ENCODE results near the gene BRI3. TPM values are rescaled to one million over a fixed set of nuclear protein-coding genes. Genes with fewer than 3 reads are reported as not detected.
A peak's percentile ranks its signal among the peaks of the same experiment; 100 is the strongest.

The BRI3 gene
- total and polyA plus RNA-seq, 2 of the 8 experiments (the other 6 are each of a cell fraction or from before 2014, with no cell fraction given), result 77.5 to 93.4 TPM

- no peak overlapping the region for H3K14ac ChIP-seq (ENCODE audit: insufficient read length)
- no peak for DNase-seq (ENCODE audit: low read depth in 1 of 2, low spot score in 2 of 2)
- no peak for FAIRE-seq
- H3K23ac ChIP-seq (ENCODE audit: insufficient read length), result no peak overlapping the region
- TF ChIP-seq EP300 (IDR thresholded peaks at IDR 0.05; ENCODE audit: borderline replicate concordance in 1 of 2, low read depth in 2 of 2, low read length in 2 of 2) (no peak), SP4 (IDR thresholded peaks at IDR 0.05; ENCODE audit: low read length) (no peak), YY1 (IDR thresholded peaks at IDR 0.05; ENCODE audit: low read depth, low read length) (no peak), HDAC6 (IDR thresholded peaks at IDR 0.05; ENCODE audit: low read depth, low read length) (no peak), TBP (IDR thresholded peaks at IDR 0.05; ENCODE audit: low read depth, low read length) (no peak), TCF12 (IDR thresholded peaks at IDR 0.05; ENCODE audit: low read depth, low read length) (no peak), RBBP5 (IDR thresholded peaks at IDR 0.05; ENCODE audit: borderline replicate concordance, low read depth, low read length) (no peak), MAX (IDR thresholded peaks at IDR 0.05) (no peak), BACH1 (IDR thresholded peaks at IDR 0.05; ENCODE audit: low read length) (no peak), PHF8 (conservative IDR thresholded peaks at IDR 0.05; ENCODE audit: low read depth, low read length) (no peak)
- ChIA-PET POLR2A (ENCODE audit: partially characterized antibody) (interaction anchor here (1.7 kb wide), 1 partner anchor 19 kb away, joined by 5 read pairs; no protein-coding TSS in a partner anchor), CTCF (ENCODE audit: partially characterized antibody) (interaction anchor here (0.6 to 1.7 kb wide), 11 partner anchors 8 to 530 kb away, joined by 3 to 6 read pairs (median 4); no protein-coding TSS in a partner anchor)
- no peak overlapping the region for H4K91ac ChIP-seq (replicated peaks; ENCODE audit: insufficient read length, low read length)
- peaks cover 0 to 21% of the 10 kb centered on the region in 2 experiments for H4K20me1 ChIP-seq (replicated peaks in 1 of 2; ENCODE audit: control insufficient read depth in 1 of 2, insufficient read depth in 2 of 2, low read length in 2 of 2)
- H3K23me2 ChIP-seq (ENCODE audit: low read depth, low read length), result no peaks in the 10 kb centered on the region
- no peaks in the 10 kb centered on the region for H3K79me2 ChIP-seq (ENCODE audit: control insufficient read depth in 1 of 2, insufficient read depth in 2 of 2, low read length in 2 of 2)
- peaks cover 11 to 37% (median 20%) of the 10 kb centered on the region in 4 experiments; a peak in 7 of 8 replicates for H3K36me3 ChIP-seq (ENCODE audit: control insufficient read depth in 2 of 4, insufficient read depth in 4 of 4, low read length in 3 of 4)
- no peak overlapping the region for H2BK15ac ChIP-seq (ENCODE audit: low read length)
- WGBS, 2 experiments (ENCODE audit: extremely low coverage in 1 of 2, insufficient coverage in 1 of 2, insufficient read length in 1 of 2, insufficient replicate concordance in 2 of 2, low coverage in 1 of 2, low lambda C conversion rate in 2 of 2, missing lambda C conversion rate in 1 of 2), result 83% methylated on average over 20 of the region's 22 CpGs; no CpG with 5 or more reads in 1 of the 2 experiments
- H2BK120ac ChIP-seq (replicated peaks; ENCODE audit: low read depth, low read length), result no peak overlapping the region
- no peak overlapping the region for H3K4me2 ChIP-seq (ENCODE audit: insufficient read depth in 1 of 2, low read depth in 2 of 2, low read length in 2 of 2)
- no peaks in the 10 kb centered on the region for H3K9me3 ChIP-seq (ENCODE audit: insufficient read depth in 2 of 2, low read depth in 1 of 2, low read length in 1 of 2)
- H2BK5ac ChIP-seq (ENCODE audit: low read depth, low read length), result 0 out of 2 replicates have a peak overlapping the region, but pooled peaks have one; percentile 28
- H3K79me1 ChIP-seq (ENCODE audit: low read depth, low read length), result peaks cover 3% of the 10 kb centered on the region; the same call in 1 of the 2 replicates
- H4K5ac ChIP-seq (ENCODE audit: insufficient read length, low read depth, low read length), result no peak overlapping the region
- no peak overlapping the region for H3K4ac ChIP-seq (replicated peaks; ENCODE audit: insufficient read length, low read depth, low read length)
- H2BK20ac ChIP-seq (ENCODE audit: low read length), result no peak overlapping the region
- H3K18ac ChIP-seq (ENCODE audit: extremely low read depth, low read length), result no peak overlapping the region
- no peak overlapping the region for H3K56ac ChIP-seq (replicated peaks; ENCODE audit: insufficient read length, low read depth, low read length)
- no peak overlapping the region for H2BK12ac ChIP-seq (ENCODE audit: low read depth, low read length)
- H3K9ac ChIP-seq (replicated peaks in 1 of 4; ENCODE audit: extremely low read depth in 1 of 4, low read depth in 3 of 4, low read length in 3 of 4), result no peak overlapping the region
- H4K8ac ChIP-seq (ENCODE audit: extremely low read depth, insufficient read depth, low read length), result no peak overlapping the region
- peaks cover 2 to 5% (median 5%) of the 10 kb centered on the region in 4 experiments; a peak in 4 of 7 replicates for H3K4me1 ChIP-seq (replicated peaks in 1 of 4; ENCODE audit: control insufficient read depth in 3 of 4, insufficient read depth in 4 of 4, low read length in 3 of 4)
- H2AFZ ChIP-seq (ENCODE audit: low read length), result no peak overlapping the region
- no peak overlapping the region for H3K4me3 ChIP-seq (ENCODE audit: extremely low read depth in 1 of 4, insufficient read depth in 2 of 4, low read depth in 3 of 4, low read length in 4 of 4)
- H3K27ac ChIP-seq (ENCODE audit: low read depth, low read length), result no peak overlapping the region
- H2AK5ac ChIP-seq (ENCODE audit: low read depth, low read length), result no peak overlapping the region
- H3K27me3 ChIP-seq (replicated peaks in 1 of 4; ENCODE audit: control insufficient read depth in 3 of 4, extremely low read depth in 1 of 4, insufficient read depth in 3 of 4, low read length in 3 of 4), result no peaks in the 10 kb centered on the region
Observed at GRCh38 chr7:98301693-98302470, 20.4 kb downstream of the BRI3 start.
